Measurements from ENCODE around the gene MVD.

The MVD gene

GRCh38 chr16:88662843-88663606, at the start of gene MVD:
TSS of gene MVD (minus strand) at chr16:88663091. CDS start at chr16:88663080, 11 bp downstream.
- peak within 1 kb of the TSS; percentile 96 for H3K4me3 Mint-ChIP-seq
- H3K36me3 Mint-ChIP-seq (ENCODE audit: low read depth): peaks cover 7% of the 10 kb centered on the region
- peaks cover 21% of the 10 kb centered on the region for H3K4me1 Mint-ChIP-seq (ENCODE audit: low read depth)
- H3K27ac Mint-ChIP-seq: peak within 1 kb of the TSS; percentile 96
- H3K27me3 Mint-ChIP-seq (ENCODE audit: low read depth): no peaks in the 10 kb centered on the region
- H3K9me3 Mint-ChIP-seq: no peaks in the 10 kb centered on the region

GRCh38 chr16:88712362-88712979, 49.6 kb upstream of the MVD start:
- H3K4me1 Mint-ChIP-seq (ENCODE audit: low read depth): peaks cover 1% of the 10 kb centered on the region
- H3K27me3 Mint-ChIP-seq (ENCODE audit: low read depth): no peaks in the 10 kb centered on the region
- H3K36me3 Mint-ChIP-seq (ENCODE audit: low read depth): peaks cover 4% of the 10 kb centered on the region
- H3K9me3 Mint-ChIP-seq: no peaks in the 10 kb centered on the region
- H3K27ac Mint-ChIP-seq: no peak overlapping the region
- H3K4me3 Mint-ChIP-seq: no peak overlapping the region

- Mint-ChIP-seq H3K9me3 (no peaks in the 10 kb centered on the region), H3K4me3 (no peak overlapping the region), H3K27me3 (ENCODE audit: low read depth) (no peaks in the 10 kb centered on the region), H3K36me3 (ENCODE audit: low read depth) (peaks cover 1% of the 10 kb centered on the region), H3K27ac (no peak overlapping the region), H3K4me1 (ENCODE audit: low read depth) (peaks cover 7% of the 10 kb centered on the region)
These were observed 49.0 kb upstream of the MVD start for GRCh38 chr16:88711750-88712340.

- Mint-ChIP-seq H3K36me3 (ENCODE audit: low read depth) (peaks cover 1% of the 10 kb centered on the region), H3K27me3 (ENCODE audit: low read depth) (no peaks in the 10 kb centered on the region), H3K4me3 (no peak overlapping the region), H3K27ac (no peak overlapping the region), H3K9me3 (no peaks in the 10 kb centered on the region), H3K4me1 (ENCODE audit: low read depth) (peaks cover 7% of the 10 kb centered on the region)
These were observed 47.7 kb upstream of the MVD start for GRCh38 chr16:88710556-88710955.

DNA sequence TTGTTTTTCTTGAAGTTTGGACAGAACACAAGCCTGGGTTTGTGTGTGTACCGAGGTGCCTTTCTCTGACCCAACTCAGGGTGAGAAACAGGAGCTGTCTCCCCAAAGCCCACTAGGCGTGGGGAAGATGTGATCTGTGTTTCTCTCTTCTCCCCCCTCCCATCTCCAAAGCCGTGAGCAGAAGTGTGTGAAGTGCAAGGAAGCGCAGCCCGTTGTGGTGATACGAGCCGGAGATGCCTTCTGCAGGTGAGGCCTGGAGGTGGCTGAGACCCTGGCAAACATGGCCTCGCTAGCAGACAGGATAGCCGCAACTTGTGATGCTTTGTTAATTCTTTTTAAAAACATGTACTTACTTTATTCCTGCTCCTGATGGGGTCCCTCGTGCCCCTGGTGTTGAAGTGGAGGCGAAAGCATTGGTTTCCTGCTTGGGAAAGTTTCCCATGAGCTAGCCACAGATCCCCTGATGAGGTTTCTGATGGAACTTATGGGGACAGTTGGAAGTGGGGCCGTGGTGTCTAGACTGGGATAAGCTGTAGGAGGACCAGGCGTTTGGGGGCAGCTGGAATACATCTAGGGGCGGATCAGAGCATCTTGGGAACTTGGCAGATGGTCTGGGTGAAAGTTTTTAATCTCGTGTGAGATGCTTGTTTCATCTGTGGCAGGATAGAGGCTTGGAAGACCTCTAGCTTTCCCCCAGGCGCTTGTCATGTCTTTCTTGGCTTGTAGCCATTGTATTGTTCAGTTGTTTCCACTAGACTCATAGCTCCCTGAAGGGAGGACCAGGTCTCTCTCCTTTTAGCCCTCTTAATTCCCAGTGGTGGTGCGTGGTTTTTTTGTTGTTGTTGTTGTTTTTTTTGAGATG, 44.3 kb upstream of the MVD start:
- Mint-ChIP-seq H3K36me3 (ENCODE audit: low read depth) (peaks cover 17% of the 10 kb centered on the region), H3K27me3 (ENCODE audit: low read depth) (no peaks in the 10 kb centered on the region), H3K27ac (peak overlapping the region; percentile 68), H3K4me1 (ENCODE audit: low read depth) (peaks cover 34% of the 10 kb centered on the region), H3K4me3 (peak overlapping the region; percentile 74), H3K9me3 (no peaks in the 10 kb centered on the region)

GRCh38 chr16:88706229-88706964, 43.5 kb upstream of the MVD start, which contains the start of the genes CTU2 and RNF166:
TSS of gene CTU2 (plus strand) at chr16:88706503. CDS start at chr16:88706531, 28 bp downstream.
TSS of gene RNF166 (minus strand) at chr16:88706408. CDS start at chr16:88706325, 83 bp downstream.
- Mint-ChIP-seq H3K4me1 (ENCODE audit: low read depth) (peaks cover 38% of the 10 kb centered on the region), H3K9me3 (no peaks in the 10 kb centered on the region), H3K36me3 (ENCODE audit: low read depth) (peaks cover 17% of the 10 kb centered on the region), H3K27me3 (ENCODE audit: low read depth) (no peaks in the 10 kb centered on the region), H3K27ac (peak within 1 kb of the TSS; percentile 86), H3K4me3 (peak within 1 kb of the TSS; percentile 98)

DNA sequence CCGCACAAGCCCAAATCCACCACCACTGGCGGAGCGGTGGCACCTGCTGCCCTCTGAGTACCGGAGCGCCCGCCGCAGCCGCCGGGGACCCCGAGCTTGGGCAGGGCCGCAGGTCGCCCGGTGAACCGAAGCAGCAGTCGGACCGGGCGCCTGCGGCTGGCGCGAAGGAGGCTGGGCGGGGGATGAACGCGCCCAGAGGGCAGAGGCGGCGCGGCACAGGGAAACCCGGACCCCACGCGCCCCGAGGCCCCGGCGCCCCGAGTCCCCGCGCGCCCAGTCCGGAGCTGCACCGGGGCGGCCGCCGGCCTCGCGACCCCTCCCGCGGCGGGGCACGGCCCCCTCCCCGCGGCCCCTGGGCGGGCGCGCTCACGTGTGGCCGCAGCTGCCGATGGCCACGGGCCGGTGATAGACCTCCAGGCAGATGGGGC, 42.9 kb upstream of the MVD start:
- Mint-ChIP-seq H3K27ac (no peak overlapping the region), H3K27me3 (ENCODE audit: low read depth) (no peaks in the 10 kb centered on the region), H3K9me3 (no peaks in the 10 kb centered on the region), H3K4me3 (peak overlapping the region; percentile 98), H3K4me1 (ENCODE audit: low read depth) (peaks cover 40% of the 10 kb centered on the region), H3K36me3 (ENCODE audit: low read depth) (peaks cover 19% of the 10 kb centered on the region)

DNA sequence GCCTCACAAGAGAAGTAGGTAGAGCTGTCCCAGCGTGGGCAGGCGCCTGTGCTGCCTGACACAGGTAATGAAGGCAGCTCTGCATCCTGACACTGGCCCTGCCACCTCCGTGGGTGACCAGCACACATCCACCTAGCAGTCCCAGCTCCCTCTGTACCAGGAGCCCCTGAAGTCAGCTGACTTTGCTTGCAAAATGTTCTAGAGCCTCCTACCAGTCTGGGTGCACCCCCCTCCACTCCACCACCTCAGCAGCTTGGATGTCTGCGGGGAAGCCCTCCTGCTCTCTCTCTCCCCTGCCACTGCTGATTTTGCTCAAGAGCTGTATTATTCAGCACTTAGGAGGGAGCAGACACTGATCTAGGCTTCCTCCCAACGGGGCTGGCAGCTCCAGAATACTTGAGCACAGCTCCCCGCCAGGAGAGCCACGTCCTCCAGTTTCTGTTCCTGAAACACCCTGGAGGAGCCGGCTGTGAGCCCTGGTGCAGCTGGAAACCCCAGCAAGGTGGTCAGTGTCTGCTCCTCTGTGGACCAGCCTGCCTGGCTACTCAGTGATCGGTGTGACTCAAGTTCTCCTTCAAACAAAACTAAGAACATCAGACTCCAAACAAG, 42.3 kb upstream of the MVD start:
- Mint-ChIP-seq H3K4me1 (ENCODE audit: low read depth) (peaks cover 43% of the 10 kb centered on the region), H3K36me3 (ENCODE audit: low read depth) (peaks cover 23% of the 10 kb centered on the region), H3K27me3 (ENCODE audit: low read depth) (no peaks in the 10 kb centered on the region), H3K27ac (peak overlapping the region; percentile 86), H3K9me3 (no peaks in the 10 kb centered on the region), H3K4me3 (peak overlapping the region; percentile 98)

- Mint-ChIP-seq H3K4me3 (peak overlapping the region; percentile 98), H3K27ac (peak overlapping the region; percentile 97), H3K4me1 (ENCODE audit: low read depth) (peaks cover 51% of the 10 kb centered on the region), H3K36me3 (ENCODE audit: low read depth) (peaks cover 31% of the 10 kb centered on the region), H3K27me3 (ENCODE audit: low read depth) (no peaks in the 10 kb centered on the region), H3K9me3 (no peaks in the 10 kb centered on the region)
These were observed 40.8 kb upstream of the MVD start for GRCh38 chr16:88703486-88704309.

GRCh38 chr16:88702371-88703210, 39.7 kb upstream of the MVD start:
- Mint-ChIP-seq H3K9me3 (no peaks in the 10 kb centered on the region), H3K27me3 (ENCODE audit: low read depth) (no peaks in the 10 kb centered on the region), H3K4me1 (ENCODE audit: low read depth) (peaks cover 51% of the 10 kb centered on the region), H3K4me3 (peak overlapping the region; percentile 98), H3K27ac (peak overlapping the region; percentile 97), H3K36me3 (ENCODE audit: low read depth) (peaks cover 33% of the 10 kb centered on the region)

GRCh38 chr16:88701581-88702370, 38.9 kb upstream of the MVD start:
- H3K36me3 Mint-ChIP-seq (ENCODE audit: low read depth): peaks cover 38% of the 10 kb centered on the region
- peaks cover 47% of the 10 kb centered on the region for H3K4me1 Mint-ChIP-seq (ENCODE audit: low read depth)
- H3K4me3 Mint-ChIP-seq: peak overlapping the region; percentile 98

More at GRCh38 chr16:88701581-88702370, 38.9 kb upstream of the MVD start:
- Mint-ChIP-seq H3K27me3 (ENCODE audit: low read depth) (no peaks in the 10 kb centered on the region), H3K27ac (peak overlapping the region; percentile 97), H3K9me3 (no peaks in the 10 kb centered on the region)

Measured in T-helper 1 cell treated with Interleukin-12 subunit alpha and Interleukin-12 subunit beta and Interleukin-4 antibody, amounts not matched to agents 30 μg/mL and 1 μg/mL, for 36 hours (primary cell).